Occipital lobe (tissue), 2 donors: ENCODE results near the gene USP36. TPM values are rescaled to one million over a fixed set of nuclear protein-coding genes. Genes with fewer than 3 reads are reported as not detected.
"Not testable (repeated sequence)": the region's sequence is repeated elsewhere in the genome, so short reads cannot be mapped to it uniquely, and the experiment has no call there.

Experiments used
- DNase-seq: peaks from one replicate; lab custom pipeline; 2025; lab: John Stamatoyannopoulos, UW
- total RNA-seq: library from RNA; depleted of rRNA; stranded (reverse); fragments of >200 nt; gene quantifications from one replicate; pipeline ENCODE4 v1.2.3, GENCODE V29; 2014

USP36 gene
- 21.4 TPM for total RNA-seq

DNA sequence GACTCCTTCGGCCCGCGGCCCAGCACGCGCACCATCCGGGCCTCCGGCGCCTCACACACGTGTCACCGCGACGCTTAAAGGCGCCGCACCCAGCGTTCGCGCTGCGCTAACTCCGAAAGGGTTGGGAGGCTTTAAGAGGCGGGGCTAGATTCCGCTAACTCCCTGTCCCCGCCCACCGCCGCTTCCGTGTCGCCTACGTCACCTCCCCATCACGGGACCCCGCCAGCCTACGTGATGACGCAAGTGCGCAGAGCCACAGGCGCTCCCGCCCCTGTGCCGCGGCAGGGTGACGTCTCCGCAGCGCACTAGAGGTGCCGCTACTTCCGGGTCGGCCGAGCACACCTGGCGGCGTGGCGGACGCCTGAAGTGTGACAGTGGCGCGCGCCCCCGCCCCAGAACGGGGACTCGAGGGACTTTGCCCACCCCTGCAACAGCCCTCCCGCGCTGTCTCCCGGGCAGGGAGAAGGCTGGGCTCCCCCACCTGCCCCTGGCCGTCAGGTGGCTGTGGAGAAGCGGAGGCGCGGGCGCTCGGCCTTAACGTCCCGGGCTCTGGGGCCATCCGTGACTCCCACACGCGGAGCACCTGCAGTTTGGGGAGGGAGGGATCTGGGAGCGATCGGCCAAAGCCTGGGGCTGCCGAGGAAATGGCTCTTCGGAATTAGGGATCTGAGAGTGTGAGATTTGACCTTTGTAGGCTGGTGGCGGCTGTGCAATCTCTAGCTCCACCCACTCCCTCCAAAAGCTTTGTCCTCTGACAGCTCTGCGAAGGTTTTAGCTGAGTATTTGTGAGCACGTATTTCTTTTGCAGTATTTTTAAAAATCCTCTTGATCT, at the start of gene USP36:
Gene USP36, minus strand, starts transcription at position 35 of the 832 bp plus-strand sequence. CDS start 4,451 bp downstream, outside the sequence.
- DNase-seq: peak; percentile 98

GRCh38 chr17:78890096-78890495, 49.5 kb upstream of the USP36 start:
- DNase-seq: not testable (repeated sequence)

DNA sequence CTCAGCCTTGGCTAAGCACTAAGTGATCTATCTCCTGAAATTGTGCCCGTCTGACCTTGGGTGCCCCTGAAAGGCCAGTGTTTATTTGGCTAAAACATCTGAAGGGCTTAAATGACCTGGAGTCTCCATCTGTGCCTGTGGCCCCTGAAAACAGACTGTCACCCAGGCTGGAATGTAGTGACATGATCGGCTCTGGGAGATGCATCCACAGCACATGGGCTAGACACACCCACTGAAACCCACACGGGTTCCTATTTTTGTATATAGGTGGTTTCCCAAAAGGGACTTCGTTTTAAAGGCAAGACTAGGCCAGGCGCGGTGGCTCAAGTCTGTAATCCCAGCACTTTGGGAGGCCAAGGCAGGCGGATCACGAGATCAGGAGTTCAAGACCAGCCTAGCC, 48.9 kb upstream of the USP36 start:
- DNase-seq: no peak

DNA sequence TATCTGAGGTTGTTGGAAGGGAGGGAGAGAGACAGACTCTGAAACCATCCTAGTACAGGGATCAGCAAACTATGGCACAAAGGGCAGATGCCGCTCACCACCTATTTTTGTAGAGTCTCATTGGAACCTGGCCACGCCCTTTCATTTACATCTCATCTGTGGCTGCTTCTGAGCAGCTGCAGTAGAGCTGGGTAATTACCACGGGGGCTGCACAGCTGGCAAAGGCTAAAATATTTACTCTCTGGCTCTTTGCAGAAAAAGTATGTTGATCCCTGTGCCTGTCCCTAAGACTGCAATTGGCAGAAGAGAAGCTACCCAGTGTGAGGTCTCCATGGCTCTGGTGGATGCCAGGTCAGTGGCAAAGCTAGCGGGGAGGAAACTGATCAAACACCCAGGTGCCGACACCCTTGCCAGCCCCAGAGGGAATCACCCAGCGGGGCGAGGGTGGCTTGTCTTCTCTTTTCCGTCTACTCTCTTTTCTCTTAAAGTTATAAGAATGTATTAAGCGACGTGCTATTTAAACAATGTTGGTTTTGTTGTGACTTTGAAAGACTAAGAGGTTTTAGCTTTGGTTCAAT, 48.4 kb upstream of the USP36 start:
- no peak for DNase-seq

- no peak for DNase-seq
Observed at GRCh38 chr17:78886954-78887353, 46.3 kb upstream of the USP36 start.

DNA sequence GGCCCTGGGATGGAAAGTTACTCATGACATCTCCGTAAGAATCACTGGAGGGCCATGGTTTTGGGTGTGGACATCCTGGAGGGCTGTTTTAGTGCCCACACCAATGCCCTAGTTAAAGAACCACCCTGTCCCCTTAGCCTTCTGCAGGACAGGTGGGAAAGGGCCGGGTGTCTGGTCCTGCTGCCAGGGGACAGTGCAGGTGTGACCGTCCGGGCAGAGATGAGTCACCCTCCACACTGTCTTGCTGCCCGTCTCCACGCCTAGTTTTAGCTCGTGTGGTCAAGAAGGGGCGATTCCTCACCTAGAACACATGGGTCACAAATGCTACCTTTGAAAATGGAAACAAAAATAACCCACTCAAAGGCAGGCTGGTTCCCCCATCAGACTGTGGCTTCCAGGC, 45.3 kb upstream of the USP36 start:
- DNase-seq: no peak

DNA sequence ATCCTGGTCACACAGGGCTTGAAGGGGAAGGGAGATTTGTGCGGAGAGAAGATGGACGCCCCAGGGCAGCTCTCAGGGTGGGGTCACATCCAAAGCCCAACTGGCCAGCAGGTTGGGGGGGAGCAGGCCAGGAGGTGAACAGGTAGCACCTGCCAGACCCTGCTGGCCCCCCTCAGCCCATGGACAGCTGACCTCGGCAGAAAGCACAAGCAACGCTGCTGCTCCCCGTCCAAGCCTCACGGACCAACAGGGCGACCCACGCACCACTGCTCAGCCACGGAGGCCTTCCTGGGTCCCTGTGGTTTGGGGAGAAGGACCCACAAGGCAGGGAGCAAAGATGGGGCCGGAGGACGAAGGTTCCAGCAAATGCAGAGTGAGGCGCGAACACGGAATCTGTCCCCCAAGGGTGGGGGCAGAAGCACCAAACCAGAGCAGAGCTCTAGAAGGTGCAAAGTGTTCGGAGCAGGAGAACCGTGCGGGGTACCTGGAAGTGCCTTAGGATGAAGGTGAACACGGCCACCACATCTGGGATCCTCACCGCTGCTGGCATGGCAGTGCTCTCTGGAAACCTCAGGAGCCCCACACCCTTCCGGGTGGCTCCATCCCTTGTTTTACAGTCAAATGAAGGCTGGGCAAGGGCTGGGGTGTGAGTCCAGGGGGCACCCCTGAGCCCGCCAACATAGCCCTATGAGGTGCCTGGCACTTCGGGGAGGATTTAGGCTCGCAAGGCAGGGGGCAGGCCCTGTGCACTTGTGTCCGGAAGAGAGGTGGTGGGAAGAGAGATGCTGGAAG, 44.5 kb upstream of the USP36 start:
- no peak for DNase-seq

DNA sequence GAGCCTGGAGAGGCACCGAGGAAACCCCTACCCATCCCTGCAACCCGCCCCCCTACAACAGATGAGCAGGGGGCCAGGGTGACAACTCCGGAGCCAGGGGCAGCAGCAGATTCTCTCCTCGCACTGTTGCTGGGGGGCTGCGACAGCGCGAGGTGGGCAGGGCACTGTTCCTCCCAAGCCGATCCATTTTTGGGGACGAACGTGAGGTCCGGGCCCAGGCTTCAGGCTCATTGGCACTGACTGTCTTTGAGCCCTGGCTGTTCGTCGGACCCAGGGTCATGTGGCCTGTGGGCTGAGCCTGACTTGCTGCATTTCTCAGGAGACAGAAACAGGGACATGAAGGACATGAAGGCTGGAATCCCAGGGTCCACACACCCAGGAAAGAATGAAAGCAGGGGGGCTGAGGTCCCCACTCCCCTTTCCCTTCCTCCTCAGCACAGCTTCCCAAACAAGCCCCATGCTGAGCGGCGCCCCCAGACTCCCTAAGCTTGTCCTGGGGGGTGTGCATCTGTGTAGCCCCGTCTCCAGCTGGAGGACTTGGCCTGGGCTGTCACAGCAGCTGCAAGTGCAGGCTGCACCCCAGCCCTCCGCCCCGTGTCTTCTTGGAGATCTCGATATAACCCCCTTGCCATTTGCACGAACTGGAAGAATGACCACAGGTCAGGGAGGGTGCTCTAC, 43.7 kb upstream of the USP36 start:
- DNase-seq: peak; percentile 36

DNA sequence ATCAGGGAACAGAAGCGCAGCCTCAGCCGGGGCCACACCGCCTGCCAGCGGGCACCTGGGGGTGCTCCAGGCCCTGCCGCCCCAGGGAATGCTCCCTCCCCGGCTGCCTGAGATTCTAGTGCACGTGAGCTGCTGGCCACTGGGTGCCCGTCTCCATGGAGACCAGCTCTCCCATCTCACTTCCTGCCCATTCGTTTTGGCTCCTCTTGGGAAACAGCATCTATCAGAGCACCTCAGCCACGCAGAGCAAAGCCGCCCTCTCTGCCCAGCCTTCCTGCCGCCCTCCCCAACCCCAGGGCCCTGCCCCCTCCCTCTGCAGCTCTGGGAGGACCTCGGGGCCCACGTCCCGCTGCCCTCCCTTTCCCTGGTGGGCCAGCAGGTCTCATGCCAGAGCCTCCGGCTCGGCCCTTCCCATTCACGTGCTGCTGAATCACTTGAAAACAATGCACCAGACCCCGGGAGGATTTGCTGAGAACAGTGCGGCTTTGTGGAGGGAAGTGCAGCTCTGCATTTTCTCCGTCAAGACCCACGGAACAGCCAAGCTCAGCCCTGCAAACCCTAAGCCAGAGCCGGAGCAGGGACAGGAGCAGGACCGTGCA, 43.0 kb upstream of the USP36 start:
- DNase-seq: peak; percentile 87

DNA sequence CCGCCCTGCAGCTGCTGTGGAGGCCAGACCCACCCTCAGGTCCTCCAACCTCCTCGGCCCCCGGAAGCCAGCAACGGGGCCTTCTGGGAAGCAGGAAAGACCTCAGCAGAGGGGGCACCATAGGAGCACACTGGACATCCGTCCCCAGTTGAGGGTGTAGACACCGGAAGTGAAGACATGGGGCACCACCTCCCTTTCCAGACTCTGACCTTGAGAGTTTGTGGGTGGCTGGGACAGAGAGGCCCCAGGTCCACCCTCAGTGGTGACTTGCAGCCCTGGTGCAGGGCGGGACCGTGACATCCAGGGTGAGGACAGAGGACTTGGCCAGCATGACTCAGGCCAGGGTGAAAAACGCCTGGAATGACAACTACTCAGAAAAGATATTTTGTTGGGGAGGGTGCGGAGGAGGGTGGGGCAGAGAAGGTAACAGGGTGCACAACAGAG, 42.5 kb upstream of the USP36 start:
- no peak for DNase-seq

DNA sequence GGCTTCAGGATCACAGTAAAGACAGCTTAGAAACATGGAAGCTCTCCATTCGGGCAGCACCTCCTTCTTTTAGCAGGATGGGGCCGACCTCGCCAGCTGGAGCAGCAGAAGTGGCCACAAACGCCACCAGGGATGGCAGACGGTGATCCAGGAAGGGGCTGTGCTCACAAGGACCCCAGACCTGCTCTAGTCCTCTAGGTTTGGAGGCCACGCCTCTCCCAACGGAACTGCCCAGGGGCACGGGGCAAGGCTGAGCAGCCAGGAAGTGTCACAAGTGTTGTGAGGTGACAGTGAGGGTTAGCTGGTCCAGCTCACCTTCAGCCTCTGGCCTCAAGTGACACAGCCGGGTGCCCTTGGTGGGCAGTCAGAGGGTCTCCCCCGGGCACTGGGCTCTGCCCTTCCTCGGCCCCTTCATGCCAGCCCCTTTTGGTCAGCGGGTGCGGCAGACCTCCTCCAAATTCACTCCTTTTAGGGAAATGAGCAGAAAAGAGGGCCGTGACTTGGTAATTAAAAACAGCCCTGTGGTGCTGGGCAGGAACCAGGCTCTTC, 42.0 kb upstream of the USP36 start:
- no peak for DNase-seq

DNA sequence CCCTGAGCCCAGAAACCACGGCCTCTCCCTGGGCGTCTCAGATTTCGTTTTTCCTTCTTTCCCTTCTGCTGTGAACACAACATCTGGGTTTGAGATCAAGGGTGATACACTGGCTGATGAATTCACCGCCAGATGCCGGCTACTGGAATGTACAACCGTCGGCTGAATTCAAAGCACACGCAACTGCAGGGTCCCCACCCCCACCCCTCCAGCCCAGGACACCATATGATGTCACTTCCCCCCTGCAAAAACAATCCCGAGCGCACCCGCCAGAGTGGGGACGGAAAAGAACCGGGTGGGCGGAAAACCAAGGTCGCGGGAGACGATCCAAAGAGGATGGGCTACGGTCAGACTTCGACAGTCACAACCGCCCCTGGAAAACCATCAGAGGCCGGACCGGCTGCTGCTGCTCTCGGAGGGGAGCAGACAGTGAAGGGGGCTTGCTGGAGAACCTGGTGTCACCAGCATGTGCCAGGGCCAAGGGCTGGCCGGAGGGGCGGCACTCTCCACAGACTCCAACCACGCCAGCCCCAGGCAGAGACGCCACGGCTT, 39.1 kb upstream of the USP36 start:
- DNase-seq: no peak

DNA sequence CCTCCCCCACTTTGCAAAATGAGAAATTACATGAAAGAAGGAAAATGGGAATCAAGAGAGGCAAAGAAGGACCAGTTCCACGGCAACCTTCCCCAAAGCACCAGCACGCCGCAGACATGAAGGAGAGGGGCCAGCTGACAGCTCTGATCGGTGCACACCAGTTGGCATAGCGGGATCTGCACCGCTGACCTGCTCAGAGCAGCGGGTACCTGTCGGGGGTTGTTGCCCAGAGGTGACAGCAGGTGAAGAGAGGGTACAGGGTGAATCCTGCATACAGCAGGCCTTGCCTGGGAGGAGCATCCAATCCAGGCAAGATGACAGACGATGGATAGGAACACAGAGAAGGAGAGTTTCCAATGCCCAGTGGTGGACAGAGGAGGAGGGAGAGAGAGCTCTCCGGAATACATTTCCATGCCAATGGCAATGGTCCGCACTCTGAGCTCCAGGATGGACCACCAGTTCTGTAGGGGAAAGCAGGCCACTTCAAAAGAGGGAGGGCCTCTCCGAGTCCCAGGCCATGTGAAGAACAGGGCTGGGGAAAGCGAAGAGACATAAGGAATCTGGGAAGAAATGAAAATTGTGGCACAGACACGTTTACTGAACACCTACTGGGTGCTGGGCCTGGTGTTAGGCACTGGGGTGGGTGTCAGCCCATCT, 38.4 kb upstream of the USP36 start:
- DNase-seq: no peak

DNA sequence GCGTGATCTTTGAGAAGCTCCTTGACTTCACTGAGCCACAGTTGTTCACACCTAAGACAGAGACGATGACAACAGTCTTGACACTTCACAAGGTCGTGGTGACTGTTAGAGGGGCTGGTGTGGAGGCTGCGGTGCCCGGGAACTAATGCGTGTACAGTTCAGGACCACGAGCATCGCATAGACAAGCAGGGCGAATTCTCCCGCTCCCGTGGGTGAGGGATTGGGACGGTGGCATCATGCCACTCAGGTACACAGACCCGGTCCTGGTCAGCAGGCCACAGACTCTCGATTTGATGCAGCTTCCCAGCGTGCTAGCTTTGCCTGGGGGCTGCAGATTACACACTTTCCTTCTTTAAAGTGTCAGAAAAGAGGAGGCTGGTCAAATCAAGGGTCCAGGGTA, 37.6 kb upstream of the USP36 start:
- no peak for DNase-seq

DNA sequence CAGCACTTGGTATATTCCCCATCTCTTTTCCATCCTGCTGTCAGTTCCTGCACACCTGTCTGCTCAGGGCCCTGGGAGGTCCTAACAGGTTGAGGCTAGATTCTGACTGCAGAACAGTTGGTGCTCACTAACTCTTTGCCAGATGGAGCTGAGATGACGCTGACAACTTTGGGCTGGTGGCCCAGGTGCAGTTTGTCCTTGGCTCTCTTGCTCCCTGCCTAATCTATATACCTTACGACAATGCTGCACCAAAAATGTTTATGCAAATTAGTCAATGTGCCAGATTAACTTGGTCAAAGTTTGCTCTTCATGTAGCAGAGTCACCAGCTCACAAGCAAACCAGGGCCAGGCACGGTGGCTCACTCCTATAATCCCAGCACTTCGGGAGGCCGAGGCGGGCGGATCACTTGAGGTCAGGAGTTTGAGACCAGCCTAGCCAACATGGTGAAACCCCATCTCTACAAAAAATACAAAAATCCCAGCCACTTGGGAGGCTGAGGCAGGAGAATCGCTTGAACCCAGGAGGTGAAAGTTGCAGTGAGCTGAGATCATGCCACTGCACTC, 36.4 kb upstream of the USP36 start:
- DNase-seq: not testable (repeated sequence)

GRCh38 chr17:78876094-78876597, 35.5 kb upstream of the USP36 start:
- no peak for DNase-seq

DNA sequence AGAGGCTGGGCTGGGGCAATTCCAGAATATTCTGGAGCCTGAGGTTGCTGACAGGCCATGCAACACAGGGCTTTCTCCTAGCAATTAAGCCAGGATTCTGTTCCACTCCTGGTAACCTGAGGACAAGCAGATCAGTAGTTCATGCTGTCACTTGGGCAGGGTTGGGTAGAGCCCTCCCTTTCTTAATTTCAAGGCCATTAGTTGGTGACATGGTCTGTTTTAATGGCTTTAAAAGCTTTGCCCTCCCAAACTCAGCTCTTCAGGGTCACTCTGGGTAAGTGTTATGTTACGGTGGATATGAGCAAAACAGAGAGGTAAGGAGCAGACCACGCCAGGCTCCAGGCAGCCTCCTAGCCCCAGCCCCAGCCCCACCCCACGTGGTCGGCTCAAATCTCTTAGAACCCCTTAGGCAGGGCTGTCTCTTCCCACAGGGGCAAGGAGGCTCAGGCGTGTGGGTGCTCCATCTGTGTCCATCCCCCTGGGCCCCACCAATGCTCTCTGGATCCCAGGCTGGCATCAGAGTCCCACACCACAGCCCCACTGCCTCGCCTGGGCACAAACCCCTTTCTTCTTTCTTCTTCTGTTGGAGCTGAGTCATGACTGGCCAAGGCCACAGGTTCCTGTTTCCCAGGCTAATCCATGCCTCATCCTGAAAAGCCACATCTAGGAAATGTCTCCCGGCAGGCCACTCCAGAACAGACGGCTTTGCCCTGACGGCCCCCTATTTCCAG, 34.9 kb upstream of the USP36 start:
- DNase-seq: no peak

DNA sequence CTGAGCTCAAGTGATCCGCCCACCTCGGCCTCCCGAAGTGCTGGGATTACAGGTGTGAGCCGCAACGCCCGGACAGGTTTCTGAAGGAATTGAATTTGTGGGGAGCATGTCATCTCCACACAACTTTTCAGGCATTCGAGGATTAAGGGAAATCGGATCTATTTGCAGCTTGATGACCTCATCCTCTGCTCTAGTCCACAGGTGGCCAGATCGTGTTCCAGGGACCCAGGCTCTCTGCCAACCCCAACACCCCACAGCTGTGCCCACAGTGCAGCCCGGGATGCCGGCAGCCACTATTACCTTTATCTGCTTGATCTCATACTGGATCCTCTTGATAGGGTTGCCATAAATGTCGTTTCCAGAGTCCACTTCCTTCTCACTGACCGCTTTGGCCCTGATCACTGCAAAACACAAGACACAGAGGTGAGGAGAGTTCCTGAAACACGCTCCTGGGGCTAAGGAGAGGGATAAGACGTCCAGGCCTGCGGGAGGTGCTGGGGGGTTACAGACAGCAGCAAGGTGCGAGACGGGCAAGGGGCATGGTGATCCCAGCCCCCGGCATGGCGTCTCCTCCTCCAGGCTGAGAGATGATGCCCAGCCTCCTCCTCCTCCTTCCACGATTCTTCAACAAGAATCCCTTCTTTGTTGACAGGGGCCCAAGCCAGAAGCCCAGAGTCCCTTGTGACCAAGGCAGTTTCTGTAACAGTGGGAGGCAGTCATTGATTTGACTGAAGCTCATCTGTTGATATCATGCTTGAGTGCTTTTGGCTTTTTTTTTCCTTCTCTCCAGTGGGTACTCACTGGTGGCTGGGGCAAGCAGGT, 33.1 kb upstream of the USP36 start:
- no peak for DNase-seq
